Caco-2 (cell line): ENCODE data around the gene ADIPOQ. TPM values are rescaled to one million over a fixed set of nuclear protein-coding genes. Genes with fewer than 3 reads are reported as not detected.

Experiments
- Bru-seq: library from RNA; stranded (reverse); fragments of 400-500 nt; gene quantifications from one replicate; lab custom pipeline; 2021; lab: Mats Ljungman, UMichigan
- BruChase-seq, 2 experiments: library from RNA; stranded (reverse); fragments of 400-500 nt; gene quantifications; one replicate each; lab custom pipeline; 2021; lab: Mats Ljungman, UMichigan
- BruUV-seq: library from RNA; stranded (reverse); fragments of 400-500 nt; replicated peaks from 2 replicates; lab custom pipeline; 2021; lab: Mats Ljungman, UMichigan
- CTCF ChIA-PET: fragments of 300-600 bp; sonication (Branson Sonifier 250); formaldehyde crosslinking; loops from one replicate; lab custom pipeline; 2022; ENCODE audit warnings: antibody characterized with exemption; lab: Charles Lee
- POLR2A ChIA-PET: fragments of 300-600 bp; sonication (Branson Sonifier 250); formaldehyde crosslinking; loops from one replicate; lab custom pipeline; 2022; ENCODE audit warnings: antibody characterized with exemption; lab: Charles Lee
- DNase-seq, 2 experiments: peaks; one replicate each; pipeline versions ENCODE4 v3.0.0 to v3.0.0-alpha.2; 2020 to 2022
- H3K27me3 ChIP-seq: replicated peaks from 2 replicates; pipeline ENCODE4 v1.6.0; 2011; ENCODE audit warnings: low read length; ENCODE audit not compliant: control insufficient read depth, insufficient read depth
- H3K36me3 ChIP-seq: 2 replicates; pipeline ENCODE4 v1.5.1; 2011; ENCODE audit warnings: low read length; ENCODE audit not compliant: control insufficient read depth, insufficient read depth
- H3K4me1 ChIP-seq: fragments of 250-450 bp; sonication (Bioruptor Pico); 2 replicates; pipeline ENCODE4 v1.5.1; 2020; ENCODE audit warnings: mild to moderate bottlenecking
- H3K4me3 ChIP-seq: 2 replicates; pipeline ENCODE4 v1.5.1; 2011; ENCODE audit warnings: low read depth, mild to moderate bottlenecking, control low read depth, low read length
- H3K9me3 ChIP-seq: fragments of 250-450 bp; sonication (Bioruptor Pico); 2 replicates; pipeline ENCODE4 v1.5.1; 2020; ENCODE audit warnings: mild to moderate bottlenecking, moderate library complexity
- H3K27ac Mint-ChIP-seq: one replicate; pipeline ENCODE4 v1.8.0; 2022; ENCODE audit warnings: mixed read lengths; ENCODE audit not compliant: unreplicated experiment
- H3K27me3 Mint-ChIP-seq: one replicate; pipeline ENCODE4 v1.8.0; 2022; ENCODE audit warnings: mixed read lengths; ENCODE audit not compliant: insufficient read depth, unreplicated experiment
- H3K36me3 Mint-ChIP-seq: one replicate; pipeline ENCODE4 v1.8.0; 2022; ENCODE audit warnings: mild to moderate bottlenecking, mixed read lengths; ENCODE audit not compliant: insufficient read depth, unreplicated experiment
- H3K4me1 Mint-ChIP-seq: one replicate; pipeline ENCODE4 v1.8.0; 2022; ENCODE audit warnings: low read depth, mixed read lengths; ENCODE audit not compliant: unreplicated experiment
- H3K4me3 Mint-ChIP-seq: one replicate; pipeline ENCODE4 v1.8.0; 2022; ENCODE audit warnings: mild to moderate bottlenecking, moderate library complexity, mixed read lengths; ENCODE audit not compliant: unreplicated experiment
- H3K9me3 Mint-ChIP-seq: one replicate; pipeline ENCODE4 v1.8.0; 2022; ENCODE audit warnings: mixed read lengths; ENCODE audit not compliant: unreplicated experiment
- intact Hi-C: fragments of 100-400 bp; cut with micrococcal nuclease; formaldehyde crosslinking; loops from one replicate; pipeline ENCODE4 v1.10.0; 2022; ENCODE audit not compliant: unreplicated experiment
- long read RNA-seq: library from polyadenylated mRNA; stranded (forward); transcript quantifications from one replicate; pipeline ENCODE4 v2.0.0, GENCODE V29; 2022
- total RNA-seq: library from RNA; stranded (reverse); gene quantifications from 2 replicates; pipeline ENCODE4 v1.2.3, GENCODE V29; 2022
- TF ChIP-seq, protein P1 (sequence below), 2 experiments: fragments of 200-600 bp in 1 of 2; IDR thresholded peaks; 1 replicate in 1 of 2; 2 replicates in 1 of 2; pipeline versions ENCODE4 v1.5.1 to v1.8.0; 2011 to 2022; ENCODE audit warnings: antibody characterized with exemption in 1 of 2, control low read depth in 1 of 2, inconsistent platforms in 1 of 2, low read depth in 1 of 2, low read length in 1 of 2, mild to moderate bottlenecking in 1 of 2, moderate library complexity in 1 of 2; ENCODE audit not compliant: insufficient read depth in 1 of 2, severe bottlenecking in 1 of 2, unreplicated experiment in 1 of 2

The ADIPOQ gene
- total RNA-seq (not detected in 2 replicates), Bru-seq, nascent RNA (not detected), BruChase-seq, experiment 1, labeled RNA remaining after a 2-hour chase (percentile 11 among the genes with signal in this experiment), BruChase-seq, experiment 2, labeled RNA remaining after a 6-hour chase (percentile 6 among the genes with signal in this experiment)
- long read RNA-seq: 0 reads

DNA sequence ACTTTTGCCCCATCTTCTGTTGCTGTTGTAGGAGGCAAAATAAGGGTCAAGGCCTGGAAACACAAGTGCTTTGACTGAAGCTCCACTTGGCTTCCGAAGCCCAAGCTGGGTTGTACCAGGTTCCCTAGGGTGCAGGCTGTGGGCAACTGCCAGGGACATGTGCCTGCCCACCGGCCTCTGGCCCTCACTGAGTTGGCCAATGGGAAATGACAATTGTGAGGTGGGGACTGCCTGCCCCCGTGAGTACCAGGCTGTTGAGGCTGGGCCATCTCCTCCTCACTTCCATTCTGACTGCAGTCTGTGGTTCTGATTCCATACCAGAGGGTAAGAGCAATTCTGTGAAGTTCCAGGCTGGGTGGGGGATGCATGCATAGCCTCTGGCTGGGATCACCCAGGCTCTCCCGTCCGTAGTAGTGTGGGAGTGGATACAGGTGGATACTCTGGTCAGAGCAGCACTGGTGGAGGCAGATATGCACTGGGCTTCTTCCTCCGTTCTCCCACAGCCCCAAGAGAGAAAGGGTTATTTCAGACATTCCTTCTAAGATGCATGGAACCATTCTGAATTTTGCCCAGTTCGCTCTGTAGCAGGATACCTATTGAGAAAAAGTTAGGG, at the start of gene ADIPOQ:
Gene ADIPOQ (plus strand): TSS at position 285 of the 613 bp plus-strand sequence. CDS start 10,349 bp downstream, outside the sequence.
- H3K27me3 ChIP-seq: no peaks in the 10 kb centered on the region
- BruUV-seq: no TSS peak
- intact Hi-C loops: no loop called here
- TF ChIP-seq, protein P1, sequence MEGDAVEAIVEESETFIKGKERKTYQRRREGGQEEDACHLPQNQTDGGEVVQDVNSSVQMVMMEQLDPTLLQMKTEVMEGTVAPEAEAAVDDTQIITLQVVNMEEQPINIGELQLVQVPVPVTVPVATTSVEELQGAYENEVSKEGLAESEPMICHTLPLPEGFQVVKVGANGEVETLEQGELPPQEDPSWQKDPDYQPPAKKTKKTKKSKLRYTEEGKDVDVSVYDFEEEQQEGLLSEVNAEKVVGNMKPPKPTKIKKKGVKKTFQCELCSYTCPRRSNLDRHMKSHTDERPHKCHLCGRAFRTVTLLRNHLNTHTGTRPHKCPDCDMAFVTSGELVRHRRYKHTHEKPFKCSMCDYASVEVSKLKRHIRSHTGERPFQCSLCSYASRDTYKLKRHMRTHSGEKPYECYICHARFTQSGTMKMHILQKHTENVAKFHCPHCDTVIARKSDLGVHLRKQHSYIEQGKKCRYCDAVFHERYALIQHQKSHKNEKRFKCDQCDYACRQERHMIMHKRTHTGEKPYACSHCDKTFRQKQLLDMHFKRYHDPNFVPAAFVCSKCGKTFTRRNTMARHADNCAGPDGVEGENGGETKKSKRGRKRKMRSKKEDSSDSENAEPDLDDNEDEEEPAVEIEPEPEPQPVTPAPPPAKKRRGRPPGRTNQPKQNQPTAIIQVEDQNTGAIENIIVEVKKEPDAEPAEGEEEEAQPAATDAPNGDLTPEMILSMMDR (IDR thresholded peaks at IDR 0.05; ENCODE audit: insufficient read depth in 1 of 2, low read depth in 1 of 2, low read length in 1 of 2, severe bottlenecking in 1 of 2, unreplicated experiment in 1 of 2): no peak
- no peak within 1 kb of the TSS for H3K4me3 ChIP-seq
- peaks cover 22% of the 10 kb centered on the region for H3K4me1 ChIP-seq
- POLR2A ChIA-PET: interaction anchor here (0.9 kb wide), 1 partner anchor 15 kb away, joined by 4 read pairs; no protein-coding TSS in a partner anchor
- H3K27ac Mint-ChIP-seq: peak within 1 kb of the TSS; percentile 65
- no peaks in the 10 kb centered on the region for H3K36me3 ChIP-seq
- no peaks in the 10 kb centered on the region for H3K9me3 ChIP-seq
- CTCF ChIA-PET: interaction anchor here (1.0 kb wide), 1 partner anchor 323 kb away, joined by 5 read pairs; no protein-coding TSS in a partner anchor
- peak within 1 kb of the TSS; percentile 34 for H3K4me3 Mint-ChIP-seq
- DNase-seq: no peak
- H3K9me3 Mint-ChIP-seq: no peaks in the 10 kb centered on the region
- no peaks in the 10 kb centered on the region for H3K36me3 Mint-ChIP-seq
- peaks cover 22% of the 10 kb centered on the region for H3K4me1 Mint-ChIP-seq
- no peaks in the 10 kb centered on the region for H3K27me3 Mint-ChIP-seq

DNA sequence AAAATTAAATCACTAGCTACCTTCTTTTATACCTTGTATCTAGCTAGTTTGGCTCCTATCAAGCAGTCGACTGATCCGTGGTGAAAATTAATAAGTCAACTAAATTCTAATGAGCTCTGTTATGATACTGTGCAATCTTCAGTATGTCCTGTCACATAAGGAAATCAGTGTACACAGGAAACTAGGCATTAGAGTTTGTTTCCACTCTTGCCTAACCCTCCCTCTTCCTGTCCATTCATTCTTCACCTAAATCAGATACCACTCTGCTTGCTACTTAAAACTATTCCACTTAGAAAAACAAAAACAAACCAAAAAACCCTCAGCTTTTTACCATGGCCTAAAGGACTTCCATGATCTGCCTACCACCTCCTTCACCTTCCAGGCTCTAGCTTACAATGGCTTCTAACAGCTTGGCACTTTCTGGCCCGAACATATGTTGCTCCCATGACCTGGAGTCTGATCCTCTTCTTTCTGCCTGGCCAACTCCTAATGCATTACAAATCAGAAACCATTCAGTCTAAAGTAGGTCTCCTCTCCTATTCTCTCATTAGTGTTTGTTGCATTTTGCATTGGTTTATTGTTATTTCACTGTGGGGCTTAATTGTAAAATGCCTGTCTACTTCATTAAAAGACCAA, 44.2 kb upstream of the ADIPOQ start:
- Mint-ChIP-seq H3K4me1 (no peaks in the 10 kb centered on the region), H3K36me3 (peaks cover 56% of the 10 kb centered on the region), H3K27me3 (no peaks in the 10 kb centered on the region), H3K4me3 (no peak overlapping the region), H3K9me3 (no peaks in the 10 kb centered on the region), H3K27ac (no peak overlapping the region)
- Histone ChIP-seq H3K27me3 (no peaks in the 10 kb centered on the region), H3K9me3 (no peaks in the 10 kb centered on the region), H3K36me3 (no peaks in the 10 kb centered on the region), H3K4me1 (no peaks in the 10 kb centered on the region), H3K4me3 (no peak overlapping the region)
- BruUV-seq: no TSS peak
- POLR2A ChIA-PET: no interaction called here
- CTCF ChIA-PET: no interaction called here
- no peak for DNase-seq
- intact Hi-C loops: no loop called here
- TF ChIP-seq, protein P1 (IDR thresholded peaks at IDR 0.05; ENCODE audit: insufficient read depth in 1 of 2, low read depth in 1 of 2, low read length in 1 of 2, severe bottlenecking in 1 of 2, unreplicated experiment in 1 of 2): no peak

DNA sequence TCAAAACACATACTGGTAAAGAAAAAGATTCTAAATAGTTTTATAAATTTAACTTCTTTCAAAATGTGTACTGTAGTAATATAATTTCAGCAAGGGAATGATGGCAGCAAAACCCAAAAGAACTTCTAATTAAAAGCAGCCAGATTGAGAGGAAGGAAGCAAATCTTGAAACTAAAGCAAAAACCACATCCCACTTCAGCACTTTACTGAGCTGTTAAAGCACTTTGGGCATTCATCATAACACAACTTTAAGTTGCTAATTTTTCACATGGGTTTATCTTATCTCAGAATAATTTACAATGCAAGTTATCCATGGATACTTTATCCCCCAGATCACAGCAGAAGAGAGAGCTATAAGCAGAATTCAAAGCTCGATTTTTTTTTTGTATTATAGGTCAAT, 42.2 kb upstream of the ADIPOQ start:
- POLR2A ChIA-PET: no interaction called here
- BruUV-seq: no TSS peak
- intact Hi-C loops: no loop called here

More for the DNA sequence above, 42.2 kb upstream of the ADIPOQ start:
- Histone ChIP-seq H3K4me1 (no peaks in the 10 kb centered on the region), H3K4me3 (no peak overlapping the region), H3K36me3 (no peaks in the 10 kb centered on the region), H3K27me3 (no peaks in the 10 kb centered on the region), H3K9me3 (no peaks in the 10 kb centered on the region)
- Mint-ChIP-seq H3K27me3 (no peaks in the 10 kb centered on the region), H3K4me1 (no peaks in the 10 kb centered on the region), H3K27ac (no peak overlapping the region), H3K4me3 (no peak overlapping the region), H3K36me3 (peaks cover 46% of the 10 kb centered on the region), H3K9me3 (no peaks in the 10 kb centered on the region)
- no peak for DNase-seq
- TF ChIP-seq, protein P1 (IDR thresholded peaks at IDR 0.05; ENCODE audit: insufficient read depth in 1 of 2, low read depth in 1 of 2, low read length in 1 of 2, severe bottlenecking in 1 of 2, unreplicated experiment in 1 of 2): no peak
- CTCF ChIA-PET: no interaction called here
